IPS-11a (cell line): ENCODE measurements around the gene PLG.
"Not testable (repeated sequence)": the region's sequence is repeated elsewhere in the genome, so short reads cannot be mapped to it uniquely, and the experiment has no call there.

Experiments used
- H3K4me3 ChIP-seq: one replicate; pipeline ENCODE4 v1.5.1; 2013; ENCODE audit warnings: low read depth, low read length, control low read depth

The PLG gene

DNA sequence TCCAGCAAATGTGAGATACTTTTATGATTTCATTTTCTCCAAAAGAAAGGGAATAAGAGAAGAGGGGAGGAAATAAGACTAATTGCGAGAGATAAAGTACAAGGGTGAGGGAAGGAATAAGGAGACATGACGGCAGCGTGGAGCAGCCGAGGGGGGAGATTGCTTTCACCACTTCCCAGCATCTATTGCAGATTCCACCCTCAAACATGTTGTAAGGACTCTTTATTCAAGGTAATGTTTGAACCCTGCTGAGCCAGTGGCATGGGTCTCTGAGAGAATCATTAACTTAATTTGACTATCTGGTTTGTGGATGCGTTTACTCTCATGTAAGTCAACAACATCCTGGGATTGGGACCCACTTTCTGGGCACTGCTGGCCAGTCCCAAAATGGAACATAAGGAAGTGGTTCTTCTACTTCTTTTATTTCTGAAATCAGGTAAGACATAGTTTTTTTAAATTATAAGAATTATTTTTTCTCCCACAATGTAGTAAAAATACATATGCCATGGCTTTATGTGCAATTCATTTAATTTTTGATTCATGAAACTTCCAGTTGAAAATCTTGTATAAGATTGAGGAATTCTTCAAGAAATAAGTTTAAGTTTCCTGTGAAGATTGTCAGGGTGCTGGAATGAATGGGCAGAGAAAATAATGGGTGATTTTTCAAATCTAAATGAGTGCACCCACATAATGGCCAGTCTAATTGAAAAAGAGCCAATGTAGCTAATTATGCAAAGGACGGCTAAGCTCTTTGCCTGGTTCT lies at the start of gene PLG:
TSS of gene PLG (plus strand) at position 327 of the 763 bp plus-strand sequence. CDS start at position 388, 61 bp downstream.
- not testable (repeated sequence) for H3K4me3 ChIP-seq

DNA sequence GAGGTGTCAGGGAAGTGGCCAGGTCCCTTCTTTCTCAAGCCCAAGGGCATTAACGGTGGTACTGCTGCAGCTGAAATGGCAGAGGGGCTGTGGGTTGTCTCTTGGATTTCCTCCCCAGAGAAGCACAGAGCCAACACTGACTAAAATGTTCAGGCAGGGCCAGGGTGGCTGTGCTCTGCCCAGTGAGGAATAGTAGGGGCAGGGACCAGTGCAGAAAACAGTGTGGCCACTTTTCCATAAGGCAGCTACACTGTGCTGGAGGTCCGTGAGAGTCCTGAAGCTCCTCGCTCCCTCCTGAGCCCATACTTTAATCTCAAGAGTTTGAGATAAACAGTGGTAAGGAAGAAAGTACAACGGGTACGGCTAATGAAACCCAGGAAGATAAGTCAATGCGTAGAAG lies 42.5 kb upstream of the PLG start:
- H3K4me3 ChIP-seq = no peak overlapping the region

DNA sequence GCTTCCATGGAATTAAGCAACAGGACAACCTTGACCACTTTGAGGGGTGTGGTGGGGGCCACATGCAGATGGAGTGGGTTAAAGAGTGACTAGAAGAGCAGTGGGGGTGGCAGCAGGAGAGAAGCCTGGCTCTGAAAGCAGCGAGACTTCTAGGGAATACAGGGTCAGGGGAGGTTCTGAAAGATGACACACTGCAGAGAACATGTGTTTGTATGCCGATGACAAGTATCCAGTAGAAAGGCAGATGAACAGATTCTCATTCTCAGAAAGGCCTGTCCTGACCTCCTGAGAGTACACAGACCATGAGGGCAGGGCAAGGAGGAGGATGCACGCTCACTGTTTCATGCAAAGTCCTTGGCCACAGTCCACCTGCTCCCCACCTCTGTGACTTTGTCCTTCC lies 40.8 kb upstream of the PLG start:
- H3K4me3 ChIP-seq = no peak overlapping the region

DNA sequence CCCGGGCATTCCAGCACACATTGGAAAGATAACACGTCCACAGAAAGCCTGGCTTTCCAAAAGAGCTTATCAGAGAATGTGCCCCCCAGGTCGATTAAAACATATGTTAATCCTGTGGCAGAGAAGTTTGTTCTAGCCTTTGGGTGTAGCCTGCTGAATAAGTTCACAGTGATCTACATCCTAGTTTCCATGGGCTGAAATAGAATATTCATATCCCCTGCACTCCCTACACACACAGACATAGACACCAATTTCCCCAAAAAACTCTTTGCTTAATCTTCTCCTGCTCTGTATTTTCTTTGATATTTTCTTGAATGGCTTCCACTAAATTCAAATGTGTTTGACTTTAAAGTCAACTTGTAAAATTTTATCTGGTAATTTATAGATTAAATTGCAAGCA lies 39.6 kb upstream of the PLG start:
- no peak overlapping the region for H3K4me3 ChIP-seq

DNA sequence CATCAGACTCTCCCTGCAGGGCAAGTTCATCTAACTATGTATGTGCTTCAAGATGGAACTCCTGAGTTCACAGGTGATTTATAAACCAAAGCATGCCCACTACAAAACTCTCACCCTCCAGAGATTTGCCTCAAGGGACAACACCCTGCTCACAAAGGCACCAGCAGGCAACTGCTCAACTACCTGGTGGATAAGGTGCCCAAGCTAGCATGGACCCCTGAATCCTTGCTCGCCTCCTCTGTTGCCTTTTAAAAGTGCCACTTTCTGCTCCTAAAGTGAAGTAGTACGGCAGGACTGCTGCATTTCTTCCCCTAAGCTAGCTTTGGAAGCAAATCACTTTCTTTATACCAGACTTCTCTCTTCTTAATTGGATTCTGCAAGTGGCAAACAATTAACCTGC lies 39.2 kb upstream of the PLG start:
- H3K4me3 ChIP-seq = no peak overlapping the region

DNA sequence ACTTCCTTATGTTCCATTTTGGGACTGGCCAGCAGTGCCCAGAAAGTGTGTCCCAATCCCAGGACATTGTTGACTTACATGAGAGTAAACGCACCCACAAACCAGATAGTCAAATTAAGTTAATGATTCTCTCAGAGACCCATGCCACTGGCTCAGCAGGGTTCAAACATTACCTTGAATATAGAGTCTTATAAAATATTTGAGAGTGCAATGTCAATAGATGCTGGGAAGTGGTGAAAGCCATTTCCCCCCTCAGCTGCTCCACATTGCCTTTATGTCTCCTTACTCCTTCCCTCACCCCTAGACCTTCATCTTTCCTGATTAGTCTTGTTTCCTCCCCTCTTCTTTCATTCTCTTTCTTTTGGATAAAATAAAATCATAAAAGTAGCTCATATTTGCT lies 37.8 kb upstream of the PLG start, which contains the start of gene LPA:
TSS of gene LPA (minus strand) at position 78 of the 400 bp plus-strand sequence. CDS start at position 17, 61 bp downstream.
- H3K4me3 ChIP-seq = not testable (repeated sequence)

DNA sequence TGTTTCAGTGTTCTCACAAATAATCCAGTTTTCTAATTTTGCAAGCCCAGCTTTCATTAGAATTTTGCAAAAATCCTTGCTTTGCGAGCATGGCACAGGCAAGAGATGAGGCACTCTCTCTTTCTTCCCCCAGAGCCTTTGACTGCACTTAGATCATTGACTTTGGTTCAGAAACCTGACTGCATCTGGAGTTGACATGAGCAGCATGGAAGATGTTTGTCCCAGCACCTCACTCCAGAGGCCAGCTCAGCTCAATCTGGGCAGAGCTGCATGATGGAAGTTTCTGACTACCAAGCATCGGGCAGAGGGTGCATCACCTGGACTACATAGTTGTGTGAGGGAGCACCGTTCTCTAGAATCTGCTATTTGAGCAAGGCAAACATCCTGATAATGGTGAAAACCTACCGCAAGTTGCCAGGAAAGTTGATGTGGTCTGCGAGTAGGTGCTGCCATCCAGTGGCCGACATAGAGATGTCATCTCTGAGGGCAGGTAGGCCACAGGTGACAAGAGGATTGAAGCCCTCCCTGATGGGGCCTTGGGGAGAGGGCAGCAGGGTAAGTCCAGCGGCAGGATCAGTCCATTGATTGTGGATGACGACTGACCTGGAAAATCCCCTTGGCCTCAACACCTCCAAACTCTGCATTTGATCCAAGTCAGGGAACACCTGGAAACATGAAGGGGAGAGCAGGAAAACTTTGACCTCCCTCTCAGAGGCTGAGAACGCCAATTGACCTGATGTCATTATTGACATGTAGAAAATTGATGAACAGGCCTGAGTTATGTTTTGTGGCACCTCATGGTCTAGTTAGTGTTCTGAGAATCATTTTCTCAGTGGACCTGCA lies 34.2 kb upstream of the PLG start:
- H3K4me3 ChIP-seq = no peak overlapping the region

DNA sequence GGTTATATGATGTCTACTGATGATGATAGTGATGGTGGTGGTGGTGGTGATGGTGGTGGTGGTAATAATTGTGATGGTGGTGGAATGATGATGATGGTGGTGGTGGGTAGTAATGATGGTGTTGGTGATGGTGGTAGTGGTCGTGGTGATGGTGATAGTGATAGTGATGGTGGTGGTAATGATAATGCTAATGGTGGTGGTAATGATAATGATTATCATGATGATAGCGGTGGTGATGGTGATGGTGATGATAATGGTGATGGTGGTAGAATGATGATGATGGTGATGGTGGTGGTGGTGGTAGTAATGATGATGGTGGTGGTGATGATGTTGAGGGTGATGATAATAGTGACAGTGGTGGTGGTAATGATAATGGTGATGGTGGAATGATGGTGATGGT lies 33.5 kb upstream of the PLG start:
- H3K4me3 ChIP-seq = no peak overlapping the region

DNA sequence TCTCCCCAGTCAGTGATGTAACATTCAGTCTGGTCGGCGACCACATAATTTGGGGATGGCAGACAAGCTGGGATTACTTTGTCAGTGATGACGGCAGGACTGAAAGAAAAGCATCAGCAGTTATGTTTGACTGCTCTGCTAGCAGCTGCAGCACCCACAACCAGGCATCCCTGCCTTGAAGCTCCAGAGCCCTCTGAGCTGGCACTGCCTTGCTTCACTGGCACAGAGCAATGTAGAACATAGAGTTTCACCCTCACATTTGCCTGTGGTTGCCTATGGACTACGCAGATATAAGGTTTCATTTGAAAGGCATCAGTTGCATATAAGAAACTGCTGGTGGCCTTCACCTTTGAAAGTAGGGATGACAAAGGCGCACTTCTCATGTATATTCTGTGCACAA lies 25.6 kb upstream of the PLG start:
- not testable (repeated sequence) for H3K4me3 ChIP-seq

DNA sequence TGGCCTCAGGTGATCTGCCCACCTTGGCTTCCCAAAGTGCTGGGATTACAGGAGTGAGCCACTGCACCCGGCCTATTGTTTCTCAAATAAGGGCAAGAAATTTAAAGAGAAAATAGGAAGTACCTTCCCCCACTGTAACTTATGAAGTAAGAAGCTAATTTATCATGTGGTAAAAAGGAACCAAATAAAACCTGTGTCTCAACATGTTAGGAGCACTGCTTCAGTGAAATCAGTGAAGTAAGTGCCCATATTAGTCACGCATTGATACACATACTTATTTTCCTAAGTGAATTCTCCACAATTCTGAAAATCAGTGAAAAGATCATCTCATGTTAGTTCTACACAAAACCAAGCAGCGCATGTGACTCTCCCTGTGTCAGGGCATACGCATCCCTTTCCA lies 23.8 kb upstream of the PLG start:
- no peak overlapping the region for H3K4me3 ChIP-seq

DNA sequence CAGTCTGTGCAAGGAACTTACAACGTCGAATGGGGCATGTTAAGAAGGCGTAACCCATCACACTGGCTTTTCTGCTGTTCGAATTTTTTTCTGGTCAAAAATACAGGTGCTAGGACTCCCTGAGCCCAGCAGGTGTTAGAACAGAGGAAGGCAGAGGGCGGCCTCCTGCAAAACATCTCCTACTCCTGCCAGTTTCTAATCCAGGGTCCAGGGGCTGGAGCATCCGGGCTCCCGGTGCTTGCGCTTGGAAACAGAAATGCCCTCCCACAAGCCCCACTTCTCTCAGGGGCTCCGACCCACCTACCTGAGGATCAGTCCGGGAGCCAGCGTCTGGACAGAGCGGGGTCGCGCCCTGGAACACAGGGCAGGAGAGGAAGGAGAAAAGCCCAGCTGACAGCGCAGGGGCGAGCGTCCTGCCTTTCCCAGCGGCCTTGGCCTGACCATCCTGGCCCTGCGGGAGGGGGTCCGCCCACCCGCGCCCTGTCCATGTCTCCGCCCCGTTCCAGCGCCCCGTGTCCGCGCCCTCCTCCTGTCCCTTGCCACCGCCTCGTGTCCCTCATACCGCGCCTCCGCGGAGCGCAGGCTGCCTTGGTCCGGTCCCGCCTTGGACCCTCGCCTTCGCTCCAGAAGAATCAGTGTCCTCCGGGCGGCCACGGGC lies 23.2 kb upstream of the PLG start:
- peak overlapping the region; percentile 6 for H3K4me3 ChIP-seq

DNA sequence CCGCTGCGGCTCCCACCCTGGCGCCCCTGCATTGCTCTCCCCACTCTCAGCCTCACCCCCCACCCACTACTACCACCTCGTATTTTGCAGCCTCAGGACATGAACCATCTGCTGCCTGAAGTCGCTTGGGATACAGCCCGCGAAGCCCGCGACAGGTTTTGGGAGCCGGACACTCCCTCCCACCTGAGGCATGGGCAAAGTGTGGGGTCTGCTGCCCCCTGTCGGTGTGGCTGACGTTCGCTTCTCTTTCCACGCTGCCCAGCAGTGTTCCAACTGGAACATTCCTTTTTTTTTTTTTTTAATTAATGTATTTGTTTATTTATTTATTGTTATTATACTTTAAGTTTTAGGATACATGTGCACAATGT lies 22.7 kb upstream of the PLG start:
- peak overlapping the region; percentile 6 for H3K4me3 ChIP-seq

DNA sequence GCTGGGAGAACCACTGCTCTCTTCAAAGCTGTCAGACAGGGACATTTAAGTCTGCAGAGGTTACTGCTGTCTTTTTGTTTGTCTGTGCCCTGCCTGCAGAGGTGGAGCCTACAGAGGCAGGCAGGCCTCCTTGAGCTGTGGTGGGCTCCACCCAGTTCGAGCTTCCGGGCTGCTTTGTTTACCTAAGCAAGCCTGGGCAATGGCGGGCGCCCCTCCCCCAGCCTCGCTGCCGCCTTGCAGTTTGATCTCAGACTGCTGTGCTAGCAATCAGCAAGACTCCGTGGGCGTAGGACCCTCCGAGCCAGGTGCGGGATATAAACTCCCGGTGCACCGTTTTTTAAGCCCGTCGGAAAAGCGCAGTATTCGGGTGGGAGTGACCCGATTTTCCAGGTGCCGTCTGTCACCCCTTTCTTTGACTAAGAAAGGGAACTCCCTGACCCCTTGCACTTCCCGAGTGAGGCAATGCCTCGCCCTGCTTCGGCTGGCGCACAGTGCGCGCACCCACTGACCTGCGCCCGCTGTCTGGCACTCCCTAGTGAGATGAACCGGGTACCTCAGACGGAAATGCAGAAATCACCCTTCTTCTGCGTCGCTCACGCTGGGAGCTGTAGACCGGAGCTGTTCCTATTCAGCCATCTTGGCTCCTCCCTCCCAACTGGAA lies 16.8 kb upstream of the PLG start:
- H3K4me3 ChIP-seq = not testable (repeated sequence)

DNA sequence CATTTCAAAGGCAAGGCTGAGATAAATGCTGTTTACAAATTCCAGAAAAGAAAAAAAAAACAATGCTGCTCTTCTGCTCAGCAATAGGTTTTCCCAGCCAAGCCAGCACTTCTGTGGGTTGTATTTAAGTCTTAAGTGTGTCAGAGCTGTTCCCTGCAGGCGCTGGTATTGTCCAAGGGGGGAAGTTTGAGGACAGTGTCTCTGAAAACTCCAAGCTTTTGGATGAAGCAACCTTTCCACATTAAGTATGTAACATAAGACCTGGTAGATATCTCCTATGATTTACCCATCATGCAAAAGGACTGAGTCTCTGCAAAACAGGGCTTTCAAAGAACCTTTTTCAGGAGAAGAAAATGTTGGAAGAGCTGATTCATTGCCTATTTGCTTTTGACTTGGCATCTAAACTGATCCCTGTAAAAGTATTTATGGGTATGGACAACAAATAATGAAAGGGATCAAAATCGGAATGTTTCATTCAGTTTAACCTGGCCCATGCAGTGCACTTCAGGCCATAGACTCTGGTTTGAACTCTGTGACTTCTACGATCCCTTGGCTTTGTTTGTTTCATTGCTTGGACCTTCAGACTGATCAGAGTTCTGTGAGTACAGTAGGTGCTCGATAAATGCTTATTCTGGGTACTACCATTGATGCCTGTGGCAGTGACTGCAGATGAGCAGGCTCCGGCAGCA lies 16.1 kb upstream of the PLG start:
- H3K4me3 ChIP-seq = no peak overlapping the region

DNA sequence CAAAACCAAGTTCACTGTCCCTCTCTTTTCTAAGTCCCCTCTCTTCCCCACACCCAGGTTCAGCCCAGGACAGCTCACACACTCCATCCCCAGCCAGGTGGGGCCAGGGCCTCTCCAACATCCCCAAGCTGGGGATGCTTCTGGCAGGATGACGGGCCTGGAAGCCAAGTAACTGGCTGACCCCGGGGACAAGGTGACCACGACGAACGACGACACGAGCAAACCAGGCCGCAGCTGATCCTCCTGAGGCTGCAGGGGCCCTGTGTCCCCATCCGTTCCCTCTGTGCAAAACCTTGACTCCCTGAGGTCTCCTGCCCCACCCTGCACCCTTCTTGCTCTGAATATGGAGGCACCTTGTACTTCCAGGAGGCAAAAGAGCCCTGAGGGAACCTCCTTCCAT lies 11.6 kb upstream of the PLG start:
- no peak overlapping the region for H3K4me3 ChIP-seq

DNA sequence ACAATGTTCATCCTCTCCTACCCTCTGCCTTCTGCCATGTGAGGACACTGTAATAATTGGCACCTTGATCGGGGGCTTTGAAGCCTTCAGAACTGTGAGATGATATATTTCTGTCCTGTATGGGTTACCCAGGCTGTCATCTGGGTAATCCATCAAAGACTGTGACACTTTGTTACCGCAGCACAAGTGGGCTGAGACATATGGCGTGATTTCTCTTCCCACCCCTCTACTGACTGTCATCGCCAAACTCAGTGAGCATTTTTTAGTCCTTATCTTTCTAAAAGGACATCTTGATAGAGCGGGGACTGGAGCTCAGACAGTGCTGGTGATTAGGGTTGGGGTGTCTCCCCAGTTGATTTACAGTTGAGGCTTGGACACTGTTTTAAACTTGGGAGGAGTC lies 10.4 kb upstream of the PLG start:
- H3K4me3 ChIP-seq = no peak overlapping the region

DNA sequence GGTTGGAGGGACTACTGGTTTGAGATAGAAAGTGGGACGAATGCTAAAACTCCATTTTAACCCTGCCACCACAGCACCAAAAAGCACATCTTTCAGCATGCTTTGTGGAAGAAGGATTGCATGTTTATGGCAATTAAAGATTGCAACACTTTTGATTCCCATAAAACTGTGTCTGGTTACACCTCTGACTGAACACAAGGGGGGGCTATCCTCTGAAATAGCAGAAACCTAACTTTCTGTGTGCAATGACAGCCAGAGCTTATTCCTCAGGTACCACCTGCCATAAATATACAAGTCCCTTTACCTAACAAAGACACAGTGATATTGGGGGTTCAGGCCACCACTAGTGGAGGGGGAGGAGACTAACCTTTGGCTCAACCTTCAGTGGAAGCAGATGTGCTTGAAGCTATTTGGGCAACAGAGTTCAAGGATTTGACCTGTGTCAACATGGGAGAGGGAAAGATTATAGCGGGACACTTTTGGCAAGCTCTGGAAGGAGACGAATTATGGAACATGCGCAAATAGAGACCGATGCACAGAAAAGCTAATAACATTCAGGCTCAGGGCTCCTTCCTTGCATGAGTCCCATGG lies 9.6 kb upstream of the PLG start:
- H3K4me3 ChIP-seq = no peak overlapping the region

DNA sequence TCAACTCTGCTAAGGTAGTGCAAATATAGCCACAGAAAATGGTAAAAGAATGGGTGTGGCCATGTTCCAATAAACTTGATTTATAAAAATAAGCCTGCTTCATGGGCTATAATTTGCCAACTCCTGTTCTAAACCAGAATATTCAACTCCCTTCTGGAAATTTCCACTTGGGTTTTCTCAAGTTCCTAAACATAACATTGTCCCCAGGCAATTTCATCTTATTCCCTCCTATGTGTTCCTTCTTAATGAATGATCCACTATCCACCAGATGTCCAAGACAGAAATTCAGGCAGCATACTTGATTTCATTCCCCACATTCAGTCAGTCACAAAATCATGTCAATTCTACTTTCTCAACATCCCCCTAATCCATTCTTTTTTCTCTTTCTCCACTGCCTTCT lies 7.0 kb upstream of the PLG start:
- not testable (repeated sequence) for H3K4me3 ChIP-seq

DNA sequence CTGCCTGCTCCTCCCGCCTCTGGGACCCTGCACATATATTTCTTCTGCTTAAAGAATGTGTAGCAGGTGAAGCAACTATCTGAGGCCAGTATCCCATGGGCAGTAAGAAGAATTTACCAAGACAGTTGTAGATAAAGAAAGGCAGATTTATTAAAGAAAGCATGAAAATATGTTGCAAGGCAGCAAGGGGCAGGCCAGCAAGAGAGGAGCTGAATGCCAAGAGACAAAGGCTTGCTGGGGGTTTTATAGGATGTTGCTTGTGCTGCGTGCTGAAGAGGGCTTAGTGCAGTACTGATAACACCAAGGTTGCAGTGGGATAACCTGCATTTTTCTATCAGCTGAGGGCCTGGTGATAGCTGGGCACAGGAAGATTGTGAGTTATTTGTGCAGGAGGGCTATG lies 6.4 kb upstream of the PLG start:
- H3K4me3 ChIP-seq = not testable (repeated sequence)

DNA sequence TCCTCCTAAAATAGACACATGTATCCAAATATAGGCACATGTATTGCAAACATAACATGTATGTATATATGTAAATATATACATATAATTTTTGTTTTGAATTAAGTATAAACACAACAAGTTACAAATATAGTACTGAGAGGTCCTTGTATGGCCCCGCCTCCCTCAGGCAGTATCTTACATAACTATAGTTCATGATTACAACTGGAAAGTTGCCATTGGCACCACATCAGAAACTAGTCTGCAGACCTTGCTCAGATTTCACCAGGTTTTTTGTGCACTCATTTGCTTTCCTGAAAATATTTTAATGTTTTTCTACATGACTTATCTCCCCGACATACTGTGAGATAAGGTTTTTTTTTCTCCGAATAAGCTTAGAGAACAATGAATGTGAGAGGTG lies 5.2 kb upstream of the PLG start:
- H3K4me3 ChIP-seq = not testable (repeated sequence)
